HG02852 (cell line): ENCODE results near the gene FARS2.

Source experiments
- ATAC-seq: cut with Tn5 transposase; IDR thresholded peaks from one replicate; pipeline ENCODE4 v1.9.1; 2021; ENCODE audit warnings: mild to moderate bottlenecking, moderate library complexity; ENCODE audit not compliant: unreplicated experiment

FARS2 gene

DNA sequence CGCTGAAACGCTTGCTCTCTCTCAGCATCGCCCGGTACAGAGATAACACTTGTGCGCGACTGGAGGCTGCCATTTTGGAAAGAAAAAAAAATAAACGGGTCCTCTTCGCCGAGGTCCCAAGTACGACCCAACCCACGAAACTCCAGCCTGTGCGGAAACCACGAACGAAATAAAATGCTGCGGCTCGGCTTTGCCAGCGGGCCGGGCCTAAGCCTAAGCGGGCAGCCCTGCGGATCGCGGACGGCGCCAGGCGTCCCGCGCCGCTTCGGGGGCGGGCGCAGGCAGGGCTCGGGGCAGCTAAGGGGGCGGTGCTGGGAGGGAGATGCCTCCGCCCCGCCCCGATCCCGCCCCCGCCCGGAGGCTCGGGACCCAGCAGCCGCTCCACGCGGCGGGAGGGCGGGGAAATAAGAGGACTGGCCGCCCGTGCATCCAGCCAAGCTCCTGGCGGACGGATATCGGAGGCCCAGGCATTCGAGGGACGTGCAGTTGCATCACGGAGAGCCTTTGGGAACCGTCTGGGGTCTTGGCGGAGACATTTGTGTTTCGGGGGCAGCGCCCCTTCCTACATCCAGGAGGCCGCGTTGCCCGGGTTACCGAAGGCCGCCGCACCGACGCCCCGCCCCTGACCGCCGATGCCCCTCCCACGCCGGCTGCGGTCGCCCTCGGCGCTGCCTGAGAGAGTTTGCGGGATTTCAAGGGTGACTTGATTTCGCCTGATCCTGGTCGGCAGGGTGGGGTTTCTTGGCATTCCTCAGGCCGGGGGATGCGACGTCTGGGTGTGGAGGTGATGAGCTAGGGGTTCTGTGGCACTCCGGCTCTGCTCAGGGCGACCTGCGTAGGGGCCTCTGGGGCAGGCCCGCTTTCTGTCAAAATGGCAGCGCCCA, at the start of gene FARS2, which contains the start of gene LYRM4:
Gene FARS2, plus strand, starts transcription at position 853 of the 884 bp plus-strand sequence.
Gene LYRM4, minus strand, starts transcription at position 290 of the 884 bp plus-strand sequence. Its CDS starts 217 bp downstream, at position 73.
- ATAC-seq = peak; percentile 75

DNA sequence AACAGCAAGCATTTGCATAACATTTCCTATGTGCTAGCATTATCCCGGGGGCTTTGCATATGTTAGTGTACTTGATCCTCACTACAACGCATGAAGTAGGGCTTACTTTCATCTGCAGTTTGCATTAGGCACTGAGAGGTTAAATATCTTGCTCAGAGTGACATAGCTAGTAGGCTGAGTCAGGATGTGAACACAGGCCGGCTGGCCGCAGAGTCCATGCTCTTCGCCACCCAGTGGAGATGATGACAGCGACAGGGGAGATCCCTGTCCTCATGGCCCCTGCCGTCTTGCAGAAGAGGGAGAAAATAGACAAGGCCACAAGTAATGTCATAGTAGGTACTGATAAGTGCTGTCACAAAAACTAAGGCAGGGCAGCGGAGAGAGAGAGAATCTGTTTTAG, 47.5 kb upstream of the FARS2 start:
- ATAC-seq = no peak

DNA sequence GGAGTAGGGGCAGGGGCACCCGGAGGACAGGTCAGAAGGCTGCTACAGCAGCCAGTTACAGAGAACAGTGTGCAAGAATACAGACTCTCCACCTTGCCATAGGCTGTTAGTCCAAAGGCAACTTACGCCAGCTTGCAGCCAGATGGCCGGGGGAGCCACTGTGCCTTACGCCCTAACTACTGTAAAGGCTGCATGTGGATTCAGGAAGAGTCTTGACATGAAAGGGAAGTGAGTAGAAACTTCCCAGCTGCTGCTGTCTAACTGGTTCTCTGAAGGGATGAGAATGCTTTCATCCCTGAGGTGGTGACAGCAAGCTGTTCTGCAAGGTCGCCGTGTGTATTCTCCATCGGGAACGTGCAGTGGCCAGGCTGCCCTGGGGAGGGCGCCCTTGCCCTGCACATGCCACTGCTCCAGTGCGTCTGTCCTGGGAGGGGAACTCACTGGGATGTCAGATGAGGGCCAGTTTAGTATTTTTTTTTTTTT, 46.7 kb upstream of the FARS2 start:
- no peak for ATAC-seq

DNA sequence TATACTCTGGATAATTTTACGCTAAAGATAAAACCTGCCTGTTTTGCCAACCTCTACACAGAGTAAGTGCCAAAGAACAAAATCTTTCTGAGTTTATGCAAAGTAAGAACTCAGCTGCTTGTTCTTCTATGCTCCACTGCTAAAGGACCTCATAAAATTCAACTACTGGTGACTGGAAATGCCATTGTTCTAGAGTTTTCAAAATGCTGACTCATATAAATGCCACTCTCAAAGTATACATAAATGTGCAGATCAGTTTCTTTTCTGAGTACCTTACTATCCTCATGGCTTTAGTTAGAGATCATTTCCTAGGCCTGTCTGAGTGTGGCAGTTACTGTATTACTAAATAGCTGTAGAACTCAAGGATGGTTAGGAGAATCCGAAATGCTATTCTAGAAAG, 46.2 kb upstream of the FARS2 start:
- no peak for ATAC-seq

DNA sequence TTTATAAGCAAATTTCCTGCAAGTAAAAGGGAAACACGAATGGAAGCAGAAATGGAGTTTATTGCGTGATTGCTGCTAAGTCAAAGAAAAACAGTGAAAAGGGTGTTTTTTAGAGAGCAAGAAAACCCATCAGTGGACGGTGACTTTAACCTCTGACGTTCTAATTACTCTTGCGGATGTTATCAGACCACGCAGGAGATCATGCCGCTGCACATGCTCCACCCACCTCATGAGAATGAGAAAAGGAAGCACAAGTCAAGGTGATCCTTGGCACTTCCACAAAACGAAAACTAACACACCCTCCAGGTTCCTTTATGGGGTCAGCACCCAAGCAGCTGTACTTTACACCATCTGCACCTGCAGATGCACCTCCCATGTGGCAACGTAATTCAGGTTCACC, 45.5 kb upstream of the FARS2 start:
- no peak for ATAC-seq

DNA sequence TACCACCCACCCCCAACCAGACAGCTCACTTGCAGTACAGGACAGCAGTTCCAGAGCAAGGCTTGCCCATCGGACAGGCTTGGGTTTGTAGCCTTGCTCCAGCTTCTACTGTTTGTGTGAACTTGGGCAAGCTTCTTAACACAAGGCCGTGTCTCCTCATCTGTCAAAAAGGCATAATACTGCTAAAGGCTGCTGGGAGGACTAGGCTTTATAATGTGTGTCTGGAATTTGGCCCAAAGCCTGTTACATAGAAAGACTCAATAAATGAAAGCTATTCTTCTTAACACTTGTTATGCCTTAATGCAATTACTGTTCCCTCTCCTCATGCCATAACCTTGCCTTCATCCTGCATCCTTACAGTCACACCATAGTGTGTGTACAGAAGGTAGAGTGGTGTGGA, 44.0 kb upstream of the FARS2 start:
- ATAC-seq = no peak

DNA sequence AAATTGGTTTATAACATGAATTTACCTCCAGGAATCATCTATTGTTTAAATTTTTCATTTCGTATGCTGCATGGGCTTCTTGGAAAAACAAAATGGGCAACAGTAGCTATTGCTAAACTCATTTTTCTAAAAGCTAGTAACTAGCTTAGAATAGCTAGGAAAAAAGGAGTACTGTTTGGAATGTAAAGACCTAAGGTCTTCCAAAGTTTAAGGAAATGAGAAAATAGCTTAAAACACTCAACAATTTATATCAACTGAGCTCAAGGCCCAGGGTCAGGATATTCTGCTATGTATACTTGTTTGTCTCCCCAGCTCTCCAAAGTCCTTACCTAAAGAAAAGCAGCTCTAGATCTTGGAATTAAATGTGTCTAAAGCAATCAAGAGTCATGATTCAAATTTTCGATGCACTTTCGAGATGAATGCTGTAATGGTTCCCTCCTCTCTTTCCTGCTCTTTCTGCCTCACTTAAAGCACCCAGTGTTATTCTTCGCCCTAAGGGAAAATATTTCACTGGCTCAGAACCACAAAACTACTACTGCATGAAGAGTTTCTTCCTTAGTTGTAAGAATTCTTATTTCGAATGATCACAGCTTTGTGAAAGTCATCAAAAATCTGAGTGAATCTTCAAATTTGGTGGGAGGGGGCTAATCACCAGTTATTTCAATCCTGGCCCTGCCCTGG, 42.2 kb upstream of the FARS2 start:
- no peak for ATAC-seq

DNA sequence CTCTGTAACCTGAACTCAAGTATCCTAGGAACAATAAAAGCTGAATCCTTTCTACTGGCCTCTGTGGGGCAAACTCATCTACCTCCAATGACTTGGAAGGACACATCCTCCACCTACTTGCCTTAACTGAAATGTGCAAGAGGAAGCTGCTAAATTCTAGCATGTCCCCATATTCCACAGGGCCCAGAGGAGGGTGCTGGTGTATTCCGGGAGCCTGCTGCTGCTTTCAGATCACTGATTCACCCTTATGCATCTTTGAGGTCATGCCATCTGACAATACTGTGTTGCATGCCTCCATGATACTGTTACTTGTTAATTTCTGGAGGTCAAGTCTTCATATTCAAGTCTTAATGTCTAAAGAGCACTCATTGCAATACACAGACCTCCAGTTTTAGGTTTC, 40.9 kb upstream of the FARS2 start:
- ATAC-seq = no peak

DNA sequence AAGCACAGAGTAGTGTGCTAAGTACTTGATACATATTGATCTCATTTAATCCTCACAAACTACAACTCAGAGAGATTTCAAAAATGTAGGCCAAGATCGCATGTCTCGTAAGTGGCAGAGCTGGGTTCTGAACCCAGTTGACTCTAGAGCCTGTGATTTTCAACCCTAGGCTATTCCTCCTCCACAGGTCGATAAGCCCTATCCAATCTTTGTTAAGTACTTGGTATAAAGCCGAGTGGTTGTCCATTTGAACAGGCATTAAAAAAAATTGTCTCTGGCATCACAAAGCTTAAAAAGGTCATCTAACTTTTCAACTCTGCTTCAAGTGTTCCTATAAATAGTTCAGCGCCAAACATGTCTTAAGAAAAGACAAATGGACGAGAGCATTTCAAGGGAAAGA, 38.0 kb upstream of the FARS2 start:
- no peak for ATAC-seq

DNA sequence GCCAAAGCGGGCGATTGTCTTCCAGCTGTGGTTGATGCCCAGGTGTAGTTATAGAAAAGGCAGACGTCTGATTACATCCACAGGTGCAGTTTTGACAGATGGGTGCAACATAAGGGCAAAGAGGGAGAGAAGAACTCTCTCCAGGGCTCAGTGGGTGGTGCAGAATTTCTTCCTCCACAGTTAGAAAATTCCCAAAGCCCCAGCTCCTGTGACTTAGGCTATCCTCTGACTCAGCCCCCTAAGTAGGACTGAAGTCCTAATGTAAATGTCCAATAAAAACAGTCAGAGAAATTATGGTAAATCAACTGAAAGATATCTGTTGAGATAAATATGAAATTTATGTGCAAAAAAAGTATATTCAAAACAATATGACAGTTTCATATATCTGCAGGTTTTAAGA, 32.0 kb upstream of the FARS2 start:
- ATAC-seq = no peak

DNA sequence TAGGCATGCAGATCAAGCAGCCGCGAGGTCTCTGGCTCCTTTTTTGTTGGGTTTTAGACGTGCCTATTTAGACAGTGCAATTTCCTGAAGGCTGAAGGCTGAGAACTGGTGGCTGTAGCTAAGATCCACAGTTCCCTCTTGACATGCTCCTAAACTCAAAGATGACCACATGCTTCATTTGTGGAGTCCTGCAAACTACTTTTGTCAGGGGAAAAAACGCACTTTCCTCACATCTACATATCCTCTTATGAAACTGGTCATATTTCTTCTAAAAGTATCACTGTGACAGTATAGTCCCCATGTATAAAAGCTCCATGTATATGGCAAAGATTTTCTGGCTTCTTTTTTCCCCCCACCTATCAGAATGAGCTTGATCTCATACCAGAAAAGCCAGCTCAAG, 31.2 kb upstream of the FARS2 start:
- no peak for ATAC-seq

DNA sequence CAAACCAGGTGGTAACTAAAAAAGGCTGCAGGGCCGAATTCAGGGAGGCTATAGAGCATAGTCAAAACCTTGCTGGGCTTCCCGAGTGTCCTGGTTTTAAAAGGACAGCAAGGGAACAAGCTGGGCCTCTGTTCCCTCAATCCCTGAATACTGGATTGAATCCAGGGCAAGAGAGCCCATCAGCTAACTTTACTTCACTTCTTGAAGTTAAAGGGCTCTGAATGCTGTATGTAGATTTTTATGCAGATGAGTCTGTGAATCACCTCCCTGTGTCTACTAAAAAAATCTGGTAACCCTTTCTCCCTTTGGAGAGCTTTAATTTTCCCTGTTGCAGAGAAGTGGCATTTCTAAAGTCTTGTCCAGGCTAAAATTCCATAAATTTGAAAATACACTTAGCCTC, 30.0 kb upstream of the FARS2 start:
- no peak for ATAC-seq

DNA sequence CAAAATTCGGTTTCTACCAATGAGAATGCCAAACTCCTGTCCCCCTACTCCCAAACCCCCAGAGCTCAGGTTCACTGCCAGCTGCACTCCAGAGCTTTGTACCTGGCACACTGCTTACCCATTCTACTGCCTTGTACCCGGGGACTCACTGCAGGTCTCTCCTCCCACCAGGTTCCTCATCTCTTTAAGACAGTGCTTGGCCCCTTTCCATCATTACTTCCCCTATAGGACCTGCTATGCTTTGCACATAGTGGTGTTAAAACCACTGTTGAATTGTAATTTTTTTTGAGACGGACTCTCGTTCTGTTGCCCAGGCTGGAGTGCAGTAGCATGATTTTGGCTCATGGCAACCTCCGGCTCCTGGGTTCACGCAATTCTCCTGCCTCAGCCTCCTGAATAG, 26.4 kb upstream of the FARS2 start:
- ATAC-seq = no peak

DNA sequence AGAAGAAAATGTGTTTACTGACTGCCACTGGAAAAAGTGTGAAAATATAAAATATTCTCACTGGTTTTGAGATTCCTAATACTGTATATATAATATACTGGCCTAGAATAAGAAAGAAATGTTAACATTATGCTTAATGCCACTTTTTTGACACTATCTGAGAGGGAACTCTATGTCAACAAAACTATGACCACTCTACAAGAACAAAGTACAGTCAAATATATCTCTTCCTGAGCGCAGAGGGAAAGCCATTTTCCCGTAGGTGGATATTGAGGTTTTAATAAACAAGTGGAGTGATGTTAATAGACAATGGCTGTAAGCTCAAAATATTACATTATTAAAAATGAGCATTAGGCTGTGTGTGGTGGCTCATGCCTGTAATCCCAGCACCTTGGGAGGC, 25.5 kb upstream of the FARS2 start:
- no peak for ATAC-seq

DNA sequence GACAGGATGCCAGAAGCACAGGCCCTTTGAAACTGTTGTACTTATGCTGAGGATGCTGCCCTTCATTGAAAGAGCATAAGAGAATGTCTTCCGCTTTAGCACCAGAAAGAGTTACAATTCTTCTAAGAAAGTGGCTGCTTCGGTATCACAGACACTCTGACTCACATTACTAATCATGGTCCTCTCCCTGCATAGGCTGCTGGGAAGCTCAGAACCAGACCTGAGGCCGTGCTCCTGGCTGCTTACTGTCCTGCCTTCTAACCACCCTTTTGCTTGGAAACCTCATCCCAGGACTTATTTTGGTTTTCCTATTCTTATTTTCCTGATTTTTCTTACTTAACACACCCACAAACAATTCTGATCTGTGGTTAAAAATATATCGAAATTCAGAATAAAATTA, 23.5 kb upstream of the FARS2 start:
- ATAC-seq = no peak

DNA sequence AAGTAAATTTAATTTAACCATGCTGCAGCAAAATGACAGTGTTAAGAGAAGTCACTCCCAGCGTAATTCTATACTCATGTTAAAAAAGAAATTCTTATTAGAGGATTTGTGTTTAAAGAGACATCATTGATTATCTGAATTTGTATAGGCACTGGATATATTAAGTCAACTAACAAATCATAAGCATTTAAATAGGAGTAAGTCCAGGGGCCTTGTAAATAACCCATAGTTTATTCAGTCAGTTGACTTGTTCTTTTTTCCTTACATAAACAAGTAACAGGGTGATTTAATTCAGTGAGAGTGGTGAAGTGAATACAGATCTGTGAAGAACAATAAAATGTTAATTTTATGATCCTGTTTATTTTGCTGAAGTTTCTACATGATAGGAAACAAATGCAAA, 23.0 kb upstream of the FARS2 start:
- no peak for ATAC-seq

DNA sequence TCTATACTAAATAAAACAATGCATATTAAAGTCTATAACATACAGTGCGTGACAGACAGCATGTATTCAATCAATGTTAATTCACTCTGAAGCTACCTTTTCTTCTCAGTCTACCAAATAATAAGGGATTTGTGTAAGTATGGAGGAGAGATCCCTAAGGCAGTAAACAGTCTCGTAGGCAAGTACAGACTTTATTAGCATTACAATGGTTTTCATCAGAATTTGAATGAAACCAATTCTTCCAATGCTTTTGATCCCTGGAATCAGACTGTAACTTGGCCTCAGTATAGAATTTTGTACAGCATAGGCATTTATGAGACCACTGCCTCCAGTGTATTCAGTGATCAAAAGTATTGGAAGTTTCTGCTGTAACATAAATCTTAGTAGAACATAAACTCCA, 20.1 kb upstream of the FARS2 start:
- no peak for ATAC-seq

DNA sequence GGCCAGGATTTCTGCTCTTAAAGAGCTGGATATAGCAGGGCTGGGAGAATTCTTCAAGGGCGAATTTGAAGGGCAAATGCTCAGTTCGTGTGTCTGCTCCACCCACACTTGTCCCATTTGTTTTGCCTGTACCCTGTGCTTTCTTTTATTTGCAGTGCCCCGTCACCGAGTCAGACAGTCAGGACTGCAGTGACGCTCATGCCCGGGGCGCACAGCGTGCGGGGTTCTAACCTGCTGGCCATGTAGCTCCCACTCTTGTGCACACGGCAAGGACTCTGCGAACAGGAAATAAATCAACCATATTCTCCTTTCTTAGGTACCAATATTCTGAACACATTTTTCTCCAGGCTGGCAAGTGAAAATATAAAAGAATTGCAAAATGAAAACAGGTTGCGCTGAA, 18.2 kb upstream of the FARS2 start:
- ATAC-seq = no peak

DNA sequence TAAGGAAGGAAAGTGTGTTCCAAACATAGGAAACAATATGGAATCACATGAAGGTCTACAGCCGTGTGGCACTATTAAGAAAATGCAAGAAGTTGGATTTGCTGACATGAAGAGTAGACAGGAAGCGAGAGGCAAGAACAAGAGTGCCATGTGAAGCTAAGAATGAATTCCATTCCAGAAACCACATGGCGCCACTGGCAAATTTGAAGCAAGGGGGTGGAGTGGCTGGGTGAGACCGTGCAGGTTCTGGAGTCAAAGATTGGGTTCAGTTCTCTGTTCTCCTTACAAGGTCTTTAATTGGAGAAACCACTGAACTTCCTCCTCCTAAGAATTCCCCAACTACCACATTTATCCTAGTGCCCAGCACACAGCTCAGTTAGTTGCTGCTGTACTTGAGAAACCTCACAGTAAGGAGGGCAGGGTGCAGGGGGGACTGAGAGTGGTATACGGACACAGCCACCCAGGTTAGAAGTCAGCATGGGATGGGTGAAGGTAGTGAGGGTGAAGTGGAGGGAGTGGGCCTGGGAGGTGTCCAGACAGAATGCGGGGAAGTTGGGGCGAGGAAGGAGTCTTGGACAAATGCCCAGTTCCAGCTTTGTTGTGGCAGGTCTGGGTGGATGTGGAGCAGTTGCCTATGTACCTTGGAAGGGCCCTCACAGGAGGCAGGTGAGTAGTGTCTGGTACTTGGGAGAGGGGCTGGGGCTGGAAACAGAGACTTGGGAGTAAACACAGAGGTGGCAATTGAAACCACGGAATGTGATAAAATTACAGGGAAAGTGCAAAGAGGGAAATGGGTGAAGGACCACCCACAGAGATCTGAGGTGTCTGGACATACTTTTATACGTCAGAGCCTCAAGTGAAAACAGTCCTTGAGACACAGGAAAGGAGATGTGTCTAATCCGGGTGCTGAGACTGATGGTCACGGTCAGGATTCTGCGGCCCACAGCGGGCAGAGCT, 14.9 kb upstream of the FARS2 start:
- ATAC-seq = no peak

DNA sequence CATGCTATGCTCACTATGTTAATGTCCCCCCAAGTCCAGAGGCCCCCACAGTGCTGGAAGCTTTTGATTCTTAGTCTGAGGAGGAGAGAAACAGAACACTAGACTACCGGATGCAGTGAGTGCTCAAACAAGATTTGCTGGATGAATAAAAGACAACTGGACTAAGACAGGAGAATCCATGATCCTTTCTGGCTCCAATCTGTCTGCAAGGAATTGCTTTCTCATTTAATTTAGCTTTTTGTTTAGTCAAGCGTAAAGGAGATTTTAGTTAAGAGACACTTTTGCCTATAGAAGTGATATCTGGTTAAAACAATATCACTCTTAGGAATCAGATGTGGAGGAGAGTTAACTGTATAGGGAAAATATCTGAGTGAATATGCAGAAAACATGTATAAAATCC, 14.1 kb upstream of the FARS2 start:
- ATAC-seq = no peak
